Right lung (tissue), 5 donors: Measurements from ENCODE around the gene COL6A2. TPM values are rescaled to one million over a fixed set of nuclear protein-coding genes. Genes with fewer than 3 reads are reported as not detected.
"Not testable (repeated sequence)": the region's sequence is repeated elsewhere in the genome, so short reads cannot be mapped to it uniquely, and the experiment has no call there.

Experiments used
- DNase-seq, 2 donors: peaks; one replicate each; pipeline ENCODE4 v3.0.0-alpha.2; 2013
- polyA plus RNA-seq, 5 donors: library from polyadenylated mRNA; unstranded; fragments of 120-200 nt; gene quantifications; one replicate each; pipeline versions ENCODE4 v1.2.1 to v1.2.3, GENCODE V29; 2013; ENCODE audit warnings: inconsistent platforms in 1 of 5, low replicate concordance in 1 of 5; ENCODE audit not compliant: insufficient read length in 5 of 5, insufficient read depth in 1 of 5

Gene COL6A2
- polyA plus RNA-seq, 5 donors, result 330 to 702 (median 390) TPM

GRCh38 chr21:46140352-46141003 lies 42.6 kb downstream of the COL6A2 start:
- DNase-seq, result not testable (repeated sequence)

GRCh38 chr21:46141767-46142581 lies 44.1 kb downstream of the COL6A2 start:
- no peak for DNase-seq

GRCh38 chr21:46142582-46143473 lies 44.9 kb downstream of the COL6A2 start:
- DNase-seq, result no peak

GRCh38 chr21:46144464-46145070 lies 46.7 kb downstream of the COL6A2 start:
- DNase-seq, result no peak

GRCh38 chr21:46145159-46145839 lies 47.4 kb downstream of the COL6A2 start:
- DNase-seq, result no peak

- no peak for DNase-seq
Measured at GRCh38 chr21:46145840-46146691, 48.2 kb downstream of the COL6A2 start.

GRCh38 chr21:46146856-46147255 lies 48.9 kb downstream of the COL6A2 start:
- DNase-seq, result no peak

GRCh38 chr21:46147429-46147828 lies 49.5 kb downstream of the COL6A2 start:
- DNase-seq, result not testable (repeated sequence)

- no peak for DNase-seq
Measured at GRCh38 chr21:46148106-46148505, 50.2 kb downstream of the COL6A2 start.

GRCh38 chr21:46149205-46149901 lies 51.4 kb downstream of the COL6A2 start:
- no peak for DNase-seq

GRCh38 chr21:46150073-46150472 lies 52.2 kb downstream of the COL6A2 start:
- DNase-seq, result no peak

- no peak for DNase-seq
Measured at GRCh38 chr21:46150491-46151121, 52.7 kb downstream of the COL6A2 start.

GRCh38 chr21:46151261-46151988 lies 53.5 kb downstream of the COL6A2 start:
- DNase-seq, result no peak

- DNase-seq, result no peak
Measured at GRCh38 chr21:46151989-46152926, 54.3 kb downstream of the COL6A2 start.

GRCh38 chr21:46152927-46153246 lies 55.0 kb downstream of the COL6A2 start:
- DNase-seq, result no peak

- DNase-seq, result peak; percentile 44 to 48
Measured at GRCh38 chr21:46153247-46154154, 55.6 kb downstream of the COL6A2 start.
